ENCODE data around the gene KDSR. TPM values are rescaled to one million over a fixed set of nuclear protein-coding genes. Genes with fewer than 3 reads are reported as not detected.

The KDSR gene
- total and polyA plus RNA-seq, 2 of the 13 experiments (the other 11 are each of a cell fraction or from before 2014, with no cell fraction given): 10.4 to 20.9 TPM

- TF ChIP-seq MTERF4 (CRISPR knock-in tag; IDR thresholded peaks at IDR 0.05) (0 out of 2 replicates have a peak, but pooled peaks have one; percentile 31), ZNF556 (CRISPR knock-in tag; IDR thresholded peaks at IDR 0.05; ENCODE audit: borderline replicate concordance) (no peak), SMARCE1 (IDR thresholded peaks at IDR 0.05; ENCODE audit: borderline replicate concordance) (no peak), SPEN (CRISPR knock-in tag; IDR thresholded peaks at IDR 0.05; ENCODE audit: low read depth) (0 out of 2 replicates have a peak, but pooled peaks have one; percentile 16), HNRNPLL (IDR thresholded peaks at IDR 0.05; ENCODE audit: low read depth, low read length, poor library complexity, severe bottlenecking) (peak; percentile 58), KAT7 (CRISPR knock-in tag; IDR thresholded peaks at IDR 0.05; ENCODE audit: borderline replicate concordance) (no peak), KDM2A (CRISPR knock-in tag; IDR thresholded peaks at IDR 0.05; ENCODE audit: borderline replicate concordance, low read depth) (peak; percentile 70), ZNF768 (CRISPR knock-in tag; IDR thresholded peaks at IDR 0.05) (peak; percentile 93), ZMYM3 (CRISPR knock-in tag; IDR thresholded peaks at IDR 0.05) (peak; percentile 37; the same call in 1 of the 2 replicates), ATF3 (CRISPR knock-in tag; IDR thresholded peaks at IDR 0.05) (0 out of 2 replicates have a peak, but pooled peaks have one; percentile 49), REPIN1 (CRISPR knock-in tag; IDR thresholded peaks at IDR 0.05; ENCODE audit: borderline replicate concordance, low read depth) (no peak), HES4 (CRISPR knock-in tag; IDR thresholded peaks at IDR 0.05; ENCODE audit: borderline replicate concordance) (peak; percentile 23; the same call in 1 of the 2 replicates), ARNTL (CRISPR knock-in tag; IDR thresholded peaks at IDR 0.05) (peak; percentile 2; the same call in 1 of the 2 replicates), ZNF275 (CRISPR knock-in tag; IDR thresholded peaks at IDR 0.05; ENCODE audit: borderline replicate concordance) (no peak; the same call in 1 of the 2 replicates), NFE2 (CRISPR knock-in tag; IDR thresholded peaks at IDR 0.05) (no peak), ZFP1 (CRISPR knock-in tag; IDR thresholded peaks at IDR 0.05) (no peak), JARID2 (CRISPR knock-in tag; IDR thresholded peaks at IDR 0.05; ENCODE audit: insufficient replicate concordance) (no peak), IRF9 (CRISPR knock-in tag; IDR thresholded peaks at IDR 0.05; ENCODE audit: borderline replicate concordance) (peak; percentile 64; the same call in 1 of the 2 replicates), TAF1 (CRISPR knock-in tag; IDR thresholded peaks at IDR 0.05) (peak; percentile 55; the same call in 1 of the 2 replicates), ZNF282 (IDR thresholded peaks at IDR 0.05; ENCODE audit: partially characterized antibody) (no peak), ZNF713 (CRISPR knock-in tag; IDR thresholded peaks at IDR 0.05) (no peak)
- TF ChIP-seq, protein P1, sequence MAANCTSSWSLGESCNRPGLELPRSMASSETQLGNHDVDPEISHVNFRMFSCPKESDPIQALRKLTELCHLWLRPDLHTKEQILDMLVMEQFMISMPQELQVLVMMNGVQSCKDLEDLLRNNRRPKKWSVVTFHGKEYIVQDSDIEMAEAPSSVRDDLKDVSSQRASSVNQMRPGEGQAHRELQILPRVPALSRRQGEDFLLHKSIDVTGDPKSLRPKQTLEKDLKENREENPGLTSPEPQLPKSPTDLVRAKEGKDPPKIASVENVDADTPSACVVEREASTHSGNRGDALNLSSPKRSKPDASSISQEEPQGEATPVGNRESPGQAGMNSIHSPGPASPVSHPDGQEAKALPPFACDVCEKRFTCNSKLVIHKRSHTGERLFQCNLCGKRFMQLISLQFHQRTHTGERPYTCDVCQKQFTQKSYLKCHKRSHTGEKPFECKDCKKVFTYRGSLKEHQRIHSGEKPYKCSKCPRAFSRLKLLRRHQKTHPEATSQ (CRISPR knock-in tag; IDR thresholded peaks at IDR 0.05; ENCODE audit: borderline replicate concordance): no peak
- TF ChIP-seq, protein P2, sequence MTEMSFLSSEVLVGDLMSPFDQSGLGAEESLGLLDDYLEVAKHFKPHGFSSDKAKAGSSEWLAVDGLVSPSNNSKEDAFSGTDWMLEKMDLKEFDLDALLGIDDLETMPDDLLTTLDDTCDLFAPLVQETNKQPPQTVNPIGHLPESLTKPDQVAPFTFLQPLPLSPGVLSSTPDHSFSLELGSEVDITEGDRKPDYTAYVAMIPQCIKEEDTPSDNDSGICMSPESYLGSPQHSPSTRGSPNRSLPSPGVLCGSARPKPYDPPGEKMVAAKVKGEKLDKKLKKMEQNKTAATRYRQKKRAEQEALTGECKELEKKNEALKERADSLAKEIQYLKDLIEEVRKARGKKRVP (CRISPR knock-in tag; IDR thresholded peaks at IDR 0.05): no peak
Measured at GRCh38 chr18:63366213-63367052, 573 bp downstream of the KDSR start (continued).

Measured in HepG2 (cell line).